ENCODE results near the gene KCNQ1OT1.

KCNQ1OT1 gene

DNA sequence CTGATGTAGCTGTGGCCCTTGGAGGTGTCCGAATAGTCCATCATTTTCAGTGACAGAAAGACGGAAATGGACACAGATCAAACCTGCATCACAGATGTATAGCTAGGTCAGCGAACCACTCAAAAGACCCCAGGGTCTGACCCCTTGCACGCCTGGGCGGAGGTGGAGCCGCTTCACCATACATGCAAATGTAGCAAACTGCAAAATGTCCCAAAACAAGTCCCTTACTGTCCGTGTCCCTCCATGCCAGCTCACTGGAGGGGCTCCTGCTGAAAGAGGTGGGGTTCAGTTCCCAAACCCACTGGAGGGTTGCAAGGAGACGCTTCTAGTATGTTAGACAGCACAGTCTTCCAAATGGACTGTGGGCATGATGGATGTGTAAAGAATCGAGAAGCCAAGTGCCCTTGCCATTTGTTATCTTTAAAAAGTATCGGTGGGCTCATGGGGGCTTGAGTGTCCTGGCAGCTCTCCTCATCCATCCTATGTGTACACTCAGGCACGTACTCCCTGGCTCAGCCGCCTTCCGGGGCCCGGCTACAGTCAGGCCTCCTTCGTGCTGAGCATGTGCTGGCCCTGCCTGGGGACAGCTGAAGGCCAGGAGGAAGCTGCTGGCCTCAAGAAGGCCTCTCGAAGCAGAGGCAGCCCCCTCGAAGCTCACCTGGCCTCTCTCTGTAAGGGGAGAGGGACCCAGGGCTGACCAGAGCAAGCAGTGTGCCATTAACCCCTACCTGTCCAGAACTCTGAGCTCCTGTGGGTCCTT is 20.2 kb upstream of the KCNQ1OT1 start:
- no peak for DNase-seq (ENCODE audit: low spot score)

- no peak for DNase-seq (ENCODE audit: low spot score)
These were observed 19.1 kb upstream of the KCNQ1OT1 start for GRCh38 chr11:2718817-2719438.

- no peak for DNase-seq (ENCODE audit: low spot score)
These were observed 17.9 kb upstream of the KCNQ1OT1 start for GRCh38 chr11:2717561-2718325.

DNA sequence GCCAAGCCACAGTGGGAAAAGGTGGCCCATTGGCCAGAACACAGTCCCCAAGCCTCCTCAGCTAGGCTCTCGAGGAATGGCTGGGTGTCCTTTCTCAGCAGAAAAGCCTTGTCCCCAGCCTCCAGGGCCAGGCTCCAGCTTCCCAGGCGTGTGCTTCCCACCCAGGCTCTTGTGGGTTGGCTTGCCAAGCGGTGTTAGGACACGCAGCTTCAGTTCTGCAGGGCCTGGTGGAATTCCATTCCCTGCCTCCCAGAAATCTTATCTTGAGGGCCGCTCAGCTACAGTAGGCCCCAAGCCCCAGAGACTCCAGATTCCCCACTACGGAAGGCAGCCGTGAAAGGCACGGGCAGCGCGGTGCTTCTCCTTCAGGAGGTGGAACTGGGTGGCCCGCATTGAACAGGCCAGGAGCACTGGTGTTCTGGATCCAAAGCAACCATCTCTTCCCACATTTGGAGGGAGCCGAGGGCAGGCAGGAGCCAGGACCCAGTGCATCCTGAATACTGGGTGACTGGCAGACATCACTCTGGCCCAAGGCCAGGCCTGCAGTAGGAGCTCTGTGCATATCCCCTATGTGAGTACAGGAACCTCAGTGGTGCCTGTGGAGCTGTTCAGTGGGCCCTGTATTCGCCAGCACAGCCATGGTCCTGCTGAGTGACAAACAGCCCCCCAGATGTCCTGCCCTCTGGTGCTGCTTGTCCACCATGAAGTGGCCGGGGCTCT is 16.7 kb upstream of the KCNQ1OT1 start:
- DNase-seq (ENCODE audit: low spot score), result no peak

DNA sequence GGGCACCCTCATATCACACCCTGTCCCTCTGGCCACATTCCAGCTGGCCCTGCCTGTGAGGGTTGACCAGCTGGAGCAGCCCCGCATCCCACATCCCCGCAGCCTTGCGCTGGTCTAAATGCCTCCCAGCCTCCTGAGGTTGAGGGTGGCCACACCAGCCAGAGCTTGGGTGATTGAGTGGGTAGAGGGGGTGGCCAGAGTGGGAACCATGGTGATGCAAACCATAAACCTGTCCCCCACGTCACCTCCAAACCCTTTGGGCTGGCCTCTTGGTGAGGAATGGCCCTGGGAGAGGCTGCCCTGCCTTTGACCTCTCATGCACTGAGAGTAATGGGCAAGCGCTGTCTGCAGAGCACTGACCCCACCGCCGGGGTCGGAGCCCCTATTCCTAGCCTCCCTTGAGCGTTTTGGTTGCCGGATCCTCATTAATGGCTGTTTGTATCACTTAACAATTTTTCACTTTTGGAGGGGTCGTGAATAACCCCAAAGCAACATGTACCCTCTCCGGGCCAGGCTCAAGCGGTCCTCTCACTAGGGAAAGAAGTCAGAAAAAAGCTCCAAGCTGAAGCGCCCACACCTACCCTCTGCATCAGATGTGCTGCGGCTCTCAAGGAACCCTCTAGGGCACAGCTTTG is 16.0 kb upstream of the KCNQ1OT1 start:
- no peak for DNase-seq (ENCODE audit: low spot score)

- no peak for DNase-seq (ENCODE audit: low spot score)
These were observed 15.1 kb upstream of the KCNQ1OT1 start for GRCh38 chr11:2714871-2715270.

DNA sequence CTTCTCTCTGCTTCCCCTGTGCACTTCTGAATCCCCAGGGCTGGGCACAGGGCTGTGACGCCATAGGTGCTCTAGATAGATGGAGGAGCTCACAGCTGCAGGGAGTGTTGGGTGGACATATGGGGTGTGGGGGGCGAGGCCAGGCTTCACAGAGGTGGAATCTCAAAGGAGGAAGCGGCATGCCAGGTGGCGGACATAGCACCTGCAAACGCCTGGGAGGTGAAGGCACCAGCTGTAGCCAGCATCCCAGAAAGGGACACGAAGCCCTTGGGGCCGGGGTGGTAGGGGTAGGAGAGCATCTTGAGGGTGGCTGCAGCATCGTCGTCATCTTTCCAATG is 14.6 kb upstream of the KCNQ1OT1 start:
- no peak for DNase-seq (ENCODE audit: low spot score)

GRCh38 chr11:2713661-2714462 is 14.1 kb upstream of the KCNQ1OT1 start:
- no peak for DNase-seq (ENCODE audit: low spot score)

DNA sequence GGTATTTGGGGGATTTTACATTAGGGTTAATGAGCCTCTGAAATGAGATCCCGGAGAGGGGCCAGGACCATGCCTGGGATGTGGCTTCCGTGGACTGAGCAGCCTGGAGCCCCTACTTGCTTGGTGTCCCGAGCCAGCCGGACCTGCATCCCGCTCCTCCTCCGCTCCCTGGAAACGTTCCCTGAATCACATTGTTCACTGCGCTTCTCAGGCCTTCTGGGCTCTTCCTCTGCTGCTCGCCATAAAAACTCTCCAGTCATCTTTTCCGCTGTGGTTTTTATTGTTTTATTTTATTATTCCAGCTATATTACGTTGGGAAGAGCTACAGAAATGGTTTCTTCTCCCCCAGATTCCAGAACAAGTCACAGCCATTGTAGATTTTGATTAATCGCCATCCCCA is 13.3 kb upstream of the KCNQ1OT1 start:
- no peak for DNase-seq (ENCODE audit: low spot score)

DNA sequence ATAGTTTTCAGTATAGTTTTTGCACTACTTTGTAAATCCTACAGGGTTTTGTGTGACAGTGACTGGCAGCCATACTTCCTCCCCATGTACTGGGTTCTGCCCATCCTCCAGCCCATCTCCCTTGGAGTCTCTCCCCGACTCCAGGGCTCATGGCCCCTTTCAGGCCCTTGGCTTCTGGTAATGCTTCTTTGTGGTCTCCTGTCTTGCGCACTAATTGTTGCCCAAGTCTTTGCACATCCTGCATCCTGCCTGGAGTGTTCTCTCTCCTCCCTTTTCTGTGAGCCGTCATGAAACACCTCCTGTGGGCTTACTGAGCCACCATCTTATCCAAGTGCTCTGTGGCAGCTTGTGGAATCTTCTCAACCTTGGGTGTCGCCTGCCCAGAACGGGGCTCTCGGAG is 11.4 kb upstream of the KCNQ1OT1 start:
- DNase-seq (ENCODE audit: low spot score), result no peak

- no peak for DNase-seq (ENCODE audit: low spot score)
These were observed 9.6 kb upstream of the KCNQ1OT1 start for GRCh38 chr11:2709429-2709828.

DNA sequence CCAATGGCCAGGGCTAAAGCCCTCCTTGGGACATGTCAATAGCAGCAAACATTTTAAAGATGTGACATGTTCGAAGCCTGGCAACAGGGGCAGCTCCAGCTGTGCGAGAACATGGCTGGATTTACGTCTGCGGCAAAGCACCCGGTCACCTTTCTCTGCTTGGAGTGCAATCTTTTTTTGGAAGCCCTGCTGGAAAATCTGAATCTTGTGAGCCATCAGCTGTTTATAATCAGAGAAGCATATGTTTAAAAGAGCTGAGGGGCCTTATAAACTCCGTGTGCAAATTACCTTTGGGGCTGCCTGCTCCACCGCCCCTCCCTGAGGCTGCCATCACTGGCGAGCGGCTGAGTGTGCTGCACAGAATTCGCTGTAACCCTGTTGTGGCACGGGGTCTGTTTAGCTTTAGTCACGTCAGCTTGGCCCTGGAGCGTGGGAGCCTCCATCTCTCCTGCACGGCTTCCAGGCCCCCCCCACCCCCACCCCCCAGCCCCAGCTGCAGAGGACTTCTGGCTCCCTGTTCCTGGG is 9.0 kb upstream of the KCNQ1OT1 start:
- no peak for DNase-seq (ENCODE audit: low spot score)

GRCh38 chr11:2708151-2708581 is 8.4 kb upstream of the KCNQ1OT1 start:
- no peak for DNase-seq (ENCODE audit: low spot score)

DNA sequence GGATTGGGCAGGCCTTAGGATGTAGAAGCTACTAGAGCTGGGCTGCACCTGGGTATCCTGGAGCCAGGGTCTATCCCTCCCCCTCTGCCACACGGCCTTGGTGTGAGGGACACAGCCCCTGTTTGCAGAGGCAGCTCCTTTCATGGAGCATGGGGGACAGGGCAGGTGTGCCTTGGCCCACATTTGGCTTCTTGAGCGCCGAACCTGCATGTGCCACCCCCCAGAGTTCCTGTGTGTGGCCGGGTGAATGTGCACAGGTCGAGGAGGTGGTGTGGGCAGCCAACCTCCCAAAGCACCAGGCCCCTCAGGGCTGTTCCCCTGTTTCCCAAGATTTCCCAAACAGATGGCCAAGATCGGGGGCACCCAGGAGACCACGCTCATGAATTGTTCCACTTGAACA is 7.9 kb upstream of the KCNQ1OT1 start:
- no peak for DNase-seq (ENCODE audit: low spot score)

- no peak for DNase-seq (ENCODE audit: low spot score)
These were observed 6.5 kb upstream of the KCNQ1OT1 start for GRCh38 chr11:2706321-2706720.

DNA sequence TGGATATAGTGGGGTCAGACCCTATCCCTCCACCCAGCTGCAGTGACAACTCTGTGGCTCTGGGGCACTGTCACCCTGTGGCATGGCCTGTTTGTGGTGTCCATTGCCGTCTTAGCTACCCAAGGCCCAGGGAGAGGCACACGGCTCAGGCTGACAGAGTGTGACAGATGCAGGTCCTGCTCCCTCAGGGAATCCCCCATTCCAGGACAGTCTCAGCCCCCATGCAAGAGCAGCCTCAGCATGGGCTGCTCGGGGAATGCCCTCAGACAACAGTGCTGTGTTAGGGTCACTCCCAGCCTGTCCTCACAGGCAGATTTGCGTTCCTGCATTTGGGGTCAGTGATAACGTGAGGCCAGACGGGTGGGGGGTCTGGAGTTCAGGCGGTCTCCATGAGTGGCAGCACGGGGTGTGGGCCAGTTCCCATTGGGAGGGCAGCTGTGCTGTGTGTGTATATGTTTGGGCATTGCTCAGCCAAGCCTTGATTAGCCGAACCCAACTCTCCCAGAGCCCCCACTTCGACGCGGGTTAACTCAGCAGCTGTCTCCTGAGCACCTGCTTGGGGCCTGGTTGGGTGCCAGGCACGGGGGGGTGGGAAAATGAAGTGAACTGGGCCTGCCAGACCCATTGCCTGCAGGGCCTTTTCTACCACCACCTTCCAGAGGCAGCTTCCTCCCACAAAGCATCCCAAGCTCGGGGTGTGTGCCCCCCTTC is 5.3 kb upstream of the KCNQ1OT1 start:
- DNase-seq (ENCODE audit: low spot score), result no peak

DNA sequence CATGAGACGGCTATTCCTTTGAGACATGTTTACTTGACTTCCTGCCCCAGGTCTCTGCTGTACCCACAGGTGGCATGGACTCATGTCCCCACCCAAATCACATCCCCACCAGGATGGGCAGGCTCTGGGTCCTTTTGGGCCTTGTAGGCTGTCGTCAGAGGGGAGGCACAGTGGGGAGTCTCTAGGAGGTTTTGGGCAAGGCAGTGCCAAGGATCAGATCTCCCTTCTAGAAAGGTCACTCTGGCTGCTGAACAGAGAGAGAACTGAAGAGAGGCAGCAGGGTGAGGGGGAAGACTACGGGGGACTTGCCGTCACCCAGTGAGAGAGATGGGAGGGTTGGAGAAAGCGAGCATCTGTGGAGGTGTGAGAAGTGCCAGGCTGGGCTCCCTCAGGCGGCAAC is 4.6 kb upstream of the KCNQ1OT1 start:
- no peak for DNase-seq (ENCODE audit: low spot score)

DNA sequence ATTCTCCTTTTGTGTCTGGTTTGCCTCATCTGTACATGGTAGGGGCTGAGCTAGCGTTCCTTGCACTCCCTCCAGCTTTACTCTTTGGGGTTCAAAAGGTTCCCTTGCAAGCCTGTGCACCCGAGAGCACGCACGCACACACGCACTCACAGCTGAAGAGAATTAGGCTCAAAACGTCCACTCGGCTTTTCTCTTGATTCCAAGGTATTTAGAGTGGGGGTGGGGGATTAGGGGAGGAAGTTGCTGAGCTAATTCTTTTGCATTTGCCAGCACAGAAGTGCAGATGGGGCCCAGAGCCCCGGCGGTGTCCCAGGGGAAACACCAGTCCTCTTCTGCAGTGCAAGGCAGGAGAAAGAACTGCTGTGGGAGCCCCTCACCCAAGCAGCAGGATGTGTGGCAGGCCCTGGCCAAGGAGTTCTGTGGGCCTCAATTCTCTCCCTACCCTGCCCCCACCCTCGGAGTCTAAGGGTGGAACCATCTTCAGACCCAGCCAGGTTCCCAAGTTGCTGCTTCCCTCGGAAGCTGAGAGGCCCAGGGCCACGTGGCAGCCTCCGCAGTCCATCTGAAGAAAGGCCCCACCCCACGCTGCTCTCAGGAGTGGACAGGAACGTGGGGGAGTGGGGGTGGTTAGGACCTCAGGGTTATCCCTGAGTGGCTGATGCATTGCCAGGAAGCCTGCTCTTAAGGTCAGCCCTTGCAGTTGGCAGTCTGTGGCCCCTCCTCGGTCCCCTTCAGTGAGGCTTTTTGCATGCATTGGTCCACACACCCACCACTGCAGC is 3.8 kb upstream of the KCNQ1OT1 start:
- peak; percentile 52 for DNase-seq (ENCODE audit: low spot score)

DNA sequence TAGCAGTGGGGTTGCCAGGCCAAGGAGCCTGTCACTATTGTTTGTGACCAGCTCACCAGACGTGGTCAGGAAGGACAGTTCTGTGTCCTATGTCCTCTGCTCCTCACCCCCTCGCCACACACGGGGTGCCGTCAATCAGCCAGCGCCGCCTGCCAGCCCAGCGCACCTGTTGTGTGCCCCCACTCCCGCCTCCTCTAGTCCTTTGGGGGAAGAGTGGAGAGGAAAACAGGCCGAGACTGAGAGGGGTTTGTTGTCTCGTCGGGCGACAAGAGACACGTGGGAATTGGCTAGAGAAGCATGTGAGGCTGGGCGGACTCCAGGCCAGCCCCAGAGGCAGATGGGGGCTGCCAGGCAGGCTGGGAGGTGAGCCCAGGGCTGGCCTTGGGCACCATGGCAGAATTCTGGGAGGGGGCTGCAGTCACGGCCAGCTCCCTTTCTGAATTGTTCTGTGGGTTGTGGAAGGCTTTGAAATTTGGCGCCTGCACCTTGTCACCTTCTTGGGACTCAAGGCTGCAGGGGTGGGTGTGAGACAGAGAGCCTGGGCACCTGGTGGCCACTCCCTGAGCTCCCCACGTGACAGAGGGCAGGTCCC is 3.1 kb upstream of the KCNQ1OT1 start:
- DNase-seq (ENCODE audit: low spot score), result no peak

Data from iPS-NIHi11 (cell line).